ENCODE results near the gene FNDC7. TPM values are rescaled to one million over a fixed set of nuclear protein-coding genes. Genes with fewer than 3 reads are reported as not detected.

Gene FNDC7
- total and polyA plus RNA-seq, 2 donors (not counting 3 experiments of a cell fraction or from before 2014, with no cell fraction given): not detected

DNA sequence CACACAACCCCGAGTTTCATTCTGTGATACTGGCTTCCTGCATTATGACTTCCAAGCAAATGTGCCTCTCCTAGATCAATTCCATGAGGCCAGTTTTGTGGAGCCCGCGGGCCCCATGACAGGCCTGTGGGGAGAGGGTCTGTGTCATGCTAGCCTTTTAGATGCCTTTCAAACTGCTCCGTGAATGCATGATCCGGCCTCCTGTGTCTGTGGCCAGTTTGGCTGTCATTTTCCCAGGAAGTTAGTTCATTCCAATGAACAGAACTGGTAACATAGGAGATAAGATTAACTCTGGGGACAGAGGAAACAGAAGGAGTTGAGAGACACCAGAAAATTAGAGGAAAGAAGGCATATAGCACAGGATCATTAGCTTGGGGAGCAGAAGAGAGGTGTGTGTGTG is 3.2 kb downstream of the FNDC7 start:
- Histone ChIP-seq H3K79me2 (ENCODE audit: control insufficient read depth, insufficient read depth, low read length) (no peaks in the 10 kb centered on the region), H2AFZ (ENCODE audit: low read depth, low read length) (no peak overlapping the region), H4K20me1 (replicated peaks; ENCODE audit: control insufficient read depth, extremely low read depth, insufficient read depth, low read length) (no peaks in the 10 kb centered on the region), H3K36me3 (ENCODE audit: control insufficient read depth in 2 of 2, extremely low read depth in 1 of 2, insufficient read depth in 2 of 2, low read length in 2 of 2) (no peaks in the 10 kb centered on the region), H3K4me1 (ENCODE audit: control insufficient read depth, extremely low read depth, insufficient read depth, low read length) (peaks cover 13% of the 10 kb centered on the region), H3K4me2 (ENCODE audit: insufficient read depth, low read length) (no peak overlapping the region), H3K9me1 (replicated peaks; ENCODE audit: control insufficient read depth, extremely low read depth, insufficient read depth, low read length) (no peaks in the 10 kb centered on the region), H3K4me3 (replicated peaks in 1 of 3; ENCODE audit: insufficient read depth in 1 of 3, low read depth in 1 of 3, low read length in 3 of 3) (no peak overlapping the region), H3K9ac (replicated peaks; ENCODE audit: extremely low read depth, insufficient read depth, low read length) (no peak overlapping the region), H3K27me3 (ENCODE audit: control insufficient read depth in 2 of 2, insufficient read depth in 2 of 2, low read length in 2 of 2) (no peaks in the 10 kb centered on the region), H3K27ac (ENCODE audit: insufficient read depth, low read depth, low read length) (no peak overlapping the region), H3K9me3 (replicated peaks; ENCODE audit: control insufficient read depth, insufficient read depth, low read length) (no peaks in the 10 kb centered on the region)
- dilution Hi-C loops (cut with MboI; ENCODE audit: extremely low pct_ligation_motif_present, low sequenced_read_pairs): no loop called here
- POLR2A ChIA-PET: no interaction called here
- intact Hi-C loops (cut with micrococcal nuclease): no loop called here
- CTCF ChIA-PET: interaction anchor here (1.3 kb wide), 1 partner anchor 29 kb away, joined by 4 read pairs; no protein-coding TSS in a partner anchor
- DNase-seq (ENCODE audit: low read depth, low spot score): no peak
- TF ChIP-seq, protein P1, sequence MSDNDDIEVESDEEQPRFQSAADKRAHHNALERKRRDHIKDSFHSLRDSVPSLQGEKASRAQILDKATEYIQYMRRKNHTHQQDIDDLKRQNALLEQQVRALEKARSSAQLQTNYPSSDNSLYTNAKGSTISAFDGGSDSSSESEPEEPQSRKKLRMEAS (IDR thresholded peaks at IDR 0.05; ENCODE audit: insufficient read depth, insufficient read length): no peak
- TF ChIP-seq FOS (IDR thresholded peaks at IDR 0.05; ENCODE audit: borderline replicate concordance, insufficient read depth, low read length) (no peak), JUN (IDR thresholded peaks at IDR 0.05; ENCODE audit: borderline replicate concordance, insufficient read depth, insufficient read length, low read depth) (no peak), POLR2A (IDR thresholded peaks at IDR 0.05; ENCODE audit: low read depth, low read length) (no peak), GATA2 (IDR thresholded peaks at IDR 0.05; ENCODE audit: insufficient read depth, insufficient read length, low read depth, low read length) (no peak), POLR2AphosphoS5 (IDR thresholded peaks at IDR 0.05; ENCODE audit: insufficient read depth, low read depth, low read length) (no peak), EZH2 (IDR thresholded peaks at IDR 0.05; ENCODE audit: borderline replicate concordance, low read depth, low read length, severe bottlenecking) (no peak), MYC (IDR thresholded peaks at IDR 0.05; ENCODE audit: low read depth, low read length) (no peak)
- TF ChIP-seq, protein P2, sequence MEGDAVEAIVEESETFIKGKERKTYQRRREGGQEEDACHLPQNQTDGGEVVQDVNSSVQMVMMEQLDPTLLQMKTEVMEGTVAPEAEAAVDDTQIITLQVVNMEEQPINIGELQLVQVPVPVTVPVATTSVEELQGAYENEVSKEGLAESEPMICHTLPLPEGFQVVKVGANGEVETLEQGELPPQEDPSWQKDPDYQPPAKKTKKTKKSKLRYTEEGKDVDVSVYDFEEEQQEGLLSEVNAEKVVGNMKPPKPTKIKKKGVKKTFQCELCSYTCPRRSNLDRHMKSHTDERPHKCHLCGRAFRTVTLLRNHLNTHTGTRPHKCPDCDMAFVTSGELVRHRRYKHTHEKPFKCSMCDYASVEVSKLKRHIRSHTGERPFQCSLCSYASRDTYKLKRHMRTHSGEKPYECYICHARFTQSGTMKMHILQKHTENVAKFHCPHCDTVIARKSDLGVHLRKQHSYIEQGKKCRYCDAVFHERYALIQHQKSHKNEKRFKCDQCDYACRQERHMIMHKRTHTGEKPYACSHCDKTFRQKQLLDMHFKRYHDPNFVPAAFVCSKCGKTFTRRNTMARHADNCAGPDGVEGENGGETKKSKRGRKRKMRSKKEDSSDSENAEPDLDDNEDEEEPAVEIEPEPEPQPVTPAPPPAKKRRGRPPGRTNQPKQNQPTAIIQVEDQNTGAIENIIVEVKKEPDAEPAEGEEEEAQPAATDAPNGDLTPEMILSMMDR (IDR thresholded peaks at IDR 0.05; ENCODE audit: extremely low read depth in 1 of 2, insufficient read depth in 1 of 2, low read depth in 1 of 2, low read length in 2 of 2): no peak
- no TSS peak for BruUV-seq (replicated peaks)
- FAIRE-seq: no peak
